Left colon (tissue), 2 donors: Measurements from ENCODE around the gene TSPAN5. TPM values are rescaled to one million over a fixed set of nuclear protein-coding genes. Genes with fewer than 3 reads are reported as not detected.
A peak's percentile ranks its signal among the peaks of the same experiment; 100 is the strongest.
"Not testable (repeated sequence)": the region's sequence is repeated elsewhere in the genome, so short reads cannot be mapped to it uniquely, and the experiment has no call there.

Source experiments
- ATAC-seq: fragments of 200-7000 bp; cut with Tn5 transposase; one replicate; pipeline ENCODE4 v1.9.1; 2020; ENCODE audit warnings: mild to moderate bottlenecking, moderate library complexity
- DNase-seq, 2 donors: peaks; one replicate each; pipeline ENCODE4 v3.0.0-alpha.2; 2020
- intact Hi-C, 2 donors: fragments of 100-400 bp; cut with DNase I in 1 of 2; cut with micrococcal nuclease in 1 of 2; formaldehyde crosslinking; loops; one replicate each; pipeline versions ENCODE4 v1.11.2 to v1.14.0; 2022; cut with DNase I, micrococcal nuclease
- total RNA-seq, 2 donors: library from RNA; stranded (reverse); fragmentation: NEBNext Ultra II Directional; extraction: Animal tissue kit (Norgen Biotek cat#: 25700); gene quantifications; one replicate each; pipeline ENCODE4 v1.2.1, GENCODE V29; 2021
- donor health status: DM: no; HTN: no; CAD: no.
- donor health status: DM: yes; HTN: yes; CAD: no.

Gene TSPAN5
- total RNA-seq, 2 donors from 2014 or later: 2.8 to 6.9 TPM

DNA sequence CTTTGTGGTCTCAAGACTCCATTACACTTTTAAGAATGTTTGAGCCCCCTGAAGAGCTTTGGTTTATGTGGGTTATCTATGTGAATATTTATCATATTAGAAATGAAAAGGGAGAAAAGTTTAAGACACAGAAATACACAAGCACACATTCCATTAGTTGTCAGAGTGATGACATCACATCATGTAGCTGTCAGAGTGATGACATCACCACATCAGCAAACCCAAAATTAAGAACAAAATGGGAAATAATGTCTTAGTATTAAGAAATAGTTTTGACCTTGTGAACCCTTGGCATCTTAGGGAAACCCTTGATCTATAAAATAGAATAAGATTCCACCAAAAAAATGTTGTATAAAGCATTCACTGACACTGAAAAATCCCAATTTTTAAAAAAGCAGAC lies 195.9 kb downstream of the TSPAN5 start:
- ATAC-seq (no peak), DNase-seq (no peak)
- intact Hi-C loops: loop anchor here in 1 of 2 donors (10.0 kb wide), 2 partner anchors 202 to 592 kb away; no protein-coding TSS in a partner anchor

DNA sequence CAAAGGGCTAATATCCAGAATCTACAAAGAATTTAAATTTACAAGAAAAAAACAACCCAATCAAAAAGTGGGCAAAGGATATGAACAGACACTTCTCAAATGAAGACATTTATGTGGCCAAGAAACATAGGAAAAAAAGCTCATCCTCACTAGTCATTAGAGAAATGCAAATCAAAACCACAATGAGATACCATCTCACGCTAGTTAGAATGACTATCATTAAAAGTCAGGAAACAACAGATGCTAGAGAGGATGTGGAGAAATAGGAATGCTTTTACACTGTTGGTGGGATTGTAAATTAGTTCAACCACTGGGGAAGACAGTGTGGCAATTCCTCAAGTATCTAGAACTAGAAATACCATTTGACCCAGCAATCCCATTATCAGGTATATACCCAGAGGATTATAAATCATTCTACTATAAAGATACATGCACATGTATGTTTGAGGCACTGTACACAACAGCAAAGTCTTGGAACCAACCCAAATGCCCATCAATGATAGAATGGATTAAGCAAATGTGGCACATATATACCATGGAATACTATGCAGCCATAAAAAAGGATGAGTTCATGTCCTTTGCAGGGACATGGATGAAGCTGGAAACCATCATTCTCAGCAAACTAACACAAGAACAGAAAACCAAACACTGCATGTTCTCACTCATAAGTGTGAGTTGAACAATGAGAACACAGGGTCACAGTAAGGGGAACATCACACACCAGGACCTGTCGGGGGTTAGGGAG lies 197.1 kb downstream of the TSPAN5 start:
- DNase-seq, ATAC-seq: not testable (repeated sequence)
- intact Hi-C loops: loop anchor here in 1 of 2 donors (10.0 kb wide), 2 partner anchors 204 to 594 kb away; no protein-coding TSS in a partner anchor

GRCh38 chr4:98457422-98457821 lies 201.0 kb downstream of the TSPAN5 start:
- intact Hi-C loops, ATAC-seq: not testable (repeated sequence)

GRCh38 chr4:98452091-98452490 lies 206.3 kb downstream of the TSPAN5 start:
- DNase-seq: no peak
- ATAC-seq: no peak
- intact Hi-C loops: no loop called here

More at GRCh38 chr4:98457422-98457821, 201.0 kb downstream of the TSPAN5 start:
- DNase-seq: not testable (repeated sequence)

GRCh38 chr4:98448908-98449307 lies 209.5 kb downstream of the TSPAN5 start:
- ATAC-seq (no peak), DNase-seq (no peak)
- intact Hi-C loops: no loop called here

GRCh38 chr4:98447648-98448047 lies 210.8 kb downstream of the TSPAN5 start:
- intact Hi-C loops: no loop called here
- peak; percentile 21 for ATAC-seq
- no peak for DNase-seq

GRCh38 chr4:98446499-98447375 lies 211.7 kb downstream of the TSPAN5 start:
- intact Hi-C loops: no loop called here
- peak in 1 of 2 donors; percentile 22 for DNase-seq
- ATAC-seq: peak; percentile 46

DNA sequence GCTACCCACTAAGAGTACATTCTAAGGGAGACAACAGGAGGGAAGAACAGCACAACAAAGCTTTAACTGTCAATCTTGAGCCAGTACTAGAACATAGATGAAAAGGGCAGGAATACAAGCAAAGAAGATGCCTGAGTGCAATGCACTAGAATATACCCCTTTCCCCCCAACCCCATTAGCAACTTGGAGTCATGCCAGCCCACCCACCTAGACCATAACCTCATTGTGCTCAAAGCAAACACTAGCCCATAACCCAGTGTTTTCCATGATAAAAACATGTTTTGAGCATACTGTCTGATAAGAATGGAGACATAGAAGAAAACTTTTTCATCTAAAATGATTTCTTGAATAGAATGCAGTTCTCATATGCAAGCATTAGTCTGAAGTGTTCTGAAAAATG lies 214.0 kb downstream of the TSPAN5 start:
- no peak for DNase-seq
- intact Hi-C loops: no loop called here
- no peak for ATAC-seq

GRCh38 chr4:98434816-98435215 lies 223.6 kb downstream of the TSPAN5 start:
- no peak for DNase-seq
- no peak for ATAC-seq
- intact Hi-C loops: no loop called here

GRCh38 chr4:98433691-98434090 lies 224.7 kb downstream of the TSPAN5 start:
- DNase-seq: no peak
- no peak for ATAC-seq
- intact Hi-C loops: no loop called here

DNA sequence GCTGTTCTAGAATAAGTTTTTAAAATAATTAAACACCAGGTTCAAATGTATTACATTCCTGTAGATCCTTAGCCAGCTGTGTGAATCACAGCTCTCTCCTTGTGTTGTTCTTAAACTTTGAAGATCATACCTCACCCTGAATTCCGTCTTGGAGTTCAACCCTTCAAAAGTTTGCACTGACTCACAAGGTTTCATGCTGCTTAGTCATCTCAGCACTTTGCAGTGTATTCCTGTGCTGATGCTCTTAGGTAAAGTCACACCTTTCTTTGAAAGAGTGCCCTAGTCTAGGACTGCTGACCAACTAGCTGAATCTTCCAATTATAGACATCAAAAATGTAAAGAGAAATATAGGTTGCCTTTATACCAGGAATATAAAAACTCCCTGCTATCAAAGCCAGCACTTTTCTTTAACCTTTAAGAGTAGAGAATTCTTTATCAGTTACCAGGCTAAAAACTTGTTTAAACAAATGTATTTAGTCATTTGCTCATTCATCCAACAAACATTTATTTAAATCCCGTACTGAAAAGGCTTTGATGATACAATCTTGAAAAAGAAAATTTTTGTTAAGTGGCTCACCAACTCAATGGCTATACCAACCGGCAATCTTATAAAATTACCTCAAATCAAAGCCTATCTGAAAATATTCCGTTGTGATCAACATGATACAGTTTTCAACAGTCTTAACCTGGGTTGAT lies 227.6 kb downstream of the TSPAN5 start:
- ATAC-seq (no peak), DNase-seq (no peak)
- intact Hi-C loops: no loop called here

DNA sequence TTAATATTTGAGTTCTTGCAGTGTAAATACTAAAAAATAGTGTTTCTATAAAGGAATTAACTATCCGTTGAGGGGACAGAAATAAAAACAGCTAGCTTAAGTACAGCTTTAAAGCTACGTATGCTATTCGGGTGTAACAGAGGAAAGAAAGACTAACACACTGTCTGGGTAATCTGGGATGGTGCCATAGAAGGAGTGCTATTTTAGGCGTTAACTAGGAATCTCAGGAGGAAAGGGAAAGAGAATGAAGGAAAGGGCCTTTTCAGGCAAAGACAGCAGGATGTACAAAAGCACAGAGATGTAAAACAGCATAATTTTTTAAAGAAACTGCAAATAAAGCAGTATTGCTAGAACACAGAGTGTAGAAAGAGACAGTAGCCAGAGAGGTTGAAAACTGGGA lies 235.4 kb downstream of the TSPAN5 start:
- intact Hi-C loops: no loop called here
- DNase-seq (no peak), ATAC-seq (no peak)

DNA sequence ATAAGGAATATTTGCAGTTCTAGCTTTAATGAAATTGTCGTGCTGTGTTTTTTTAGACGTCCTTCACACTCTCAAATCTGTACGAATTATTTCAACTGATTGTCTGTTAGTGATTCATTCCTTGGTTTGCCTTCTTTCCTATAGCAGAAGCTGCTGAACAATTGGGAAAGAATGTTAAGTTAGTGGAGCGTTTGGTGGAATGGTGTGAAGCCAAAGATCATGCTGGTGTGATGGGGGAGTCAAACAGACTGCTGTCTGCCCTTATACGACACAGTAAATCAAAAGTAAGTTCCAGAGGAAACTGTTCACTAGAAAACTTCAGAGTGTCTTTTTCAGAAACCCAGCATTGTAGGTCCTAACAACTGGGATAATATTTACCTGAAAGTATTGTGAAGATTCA lies 237.3 kb downstream of the TSPAN5 start:
- intact Hi-C loops: no loop called here
- no peak for DNase-seq
- ATAC-seq: no peak
